Neural cell (in vitro differentiated cells): ENCODE data around the gene TRIP6.

ENCODE experiments used
- CTCF ChIP-seq: fragments of 450-650 bp; IDR thresholded peaks from 2 replicates; pipeline ENCODE4 v1.5.1; 2014; ENCODE audit warnings: antibody characterized with exemption, mild to moderate bottlenecking, moderate library complexity; ENCODE audit not compliant: poor library complexity, severe bottlenecking
- EZH2 ChIP-seq: fragments of 200-600, 300-800 bp; shearing (Covaris generic), sonication (generic); IDR thresholded peaks from 2 replicates; pipeline ENCODE4 v1.6.1; 2014; ENCODE audit warnings: antibody characterized with exemption, low read length, borderline replicate concordance, mild to moderate bottlenecking; ENCODE audit not compliant: insufficient read depth, poor library complexity, severe bottlenecking
- MXI1 ChIP-seq: fragments of 450-650 bp; conservative IDR thresholded peaks from 2 replicates; pipeline ENCODE4 v1.6.1; 2014; ENCODE audit warnings: antibody characterized with exemption, mild to moderate bottlenecking; ENCODE audit not compliant: poor library complexity, severe bottlenecking
- SMC3 ChIP-seq: fragments of 450-650 bp; conservative IDR thresholded peaks from 2 replicates; pipeline ENCODE4 v1.6.1; 2014; ENCODE audit warnings: antibody characterized with exemption, mild to moderate bottlenecking, moderate library complexity; ENCODE audit not compliant: poor library complexity

DNA sequence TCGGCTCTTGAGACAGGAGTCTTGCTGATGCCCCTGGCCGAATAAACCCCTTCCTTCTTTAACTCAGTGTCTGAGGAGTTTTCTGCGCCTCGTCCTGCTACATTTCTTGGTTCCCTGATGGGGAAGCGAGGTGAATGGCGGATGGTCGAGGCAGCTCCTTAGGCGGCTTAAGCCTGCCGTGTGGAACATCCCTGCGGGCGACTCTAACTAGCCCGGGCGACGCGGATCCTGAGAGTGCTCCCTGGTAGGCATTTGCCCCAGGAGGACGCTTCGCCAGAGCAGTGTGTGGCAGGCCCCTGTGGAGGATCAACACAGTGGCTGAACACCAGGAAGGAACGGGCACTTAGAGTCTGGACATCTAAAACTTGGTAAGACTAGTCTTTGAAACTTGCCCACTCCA is 27.8 kb upstream of the TRIP6 start:
- TF ChIP-seq EZH2: no peak
- TF ChIP-seq CTCF: no peak
- no peak for TF ChIP-seq MXI1
- TF ChIP-seq SMC3: no peak
